Subcutaneous adipose tissue (tissue), 4 donors: Measurements from ENCODE around the gene RPAP3. TPM values are rescaled to one million over a fixed set of nuclear protein-coding genes. Genes with fewer than 3 reads are reported as not detected.

ENCODE experiments used
- CTCF ChIP-seq: fragments of 450-650 bp; IDR thresholded peaks from one replicate; pipeline ENCODE4 v1.5.1; 2016; ENCODE audit warnings: low read depth, mild to moderate bottlenecking, control low read depth, antibody characterized with exemption, moderate library complexity
- total RNA-seq, 4 donors: library from RNA; depleted of rRNA; stranded (reverse); fragments of >200 nt; gene quantifications; one replicate each; pipeline ENCODE4 v1.1.0, GENCODE V29; 2016

Gene RPAP3
- total RNA-seq, 4 donors from 2014 or later, result 10.0 to 24.1 (median 14.2) TPM

- TF ChIP-seq CTCF, result no peak
These were observed 35.5 kb upstream of the RPAP3 start for GRCh38 chr12:47741340-47741703.

- no peak for TF ChIP-seq CTCF
These were observed 34.9 kb upstream of the RPAP3 start for GRCh38 chr12:47740606-47741339.

- TF ChIP-seq CTCF, result no peak
These were observed 34.1 kb upstream of the RPAP3 start for GRCh38 chr12:47739979-47740378.

- TF ChIP-seq CTCF, result no peak
These were observed 33.5 kb upstream of the RPAP3 start for GRCh38 chr12:47739297-47739696.

GRCh38 chr12:47737936-47738594, 32.2 kb upstream of the RPAP3 start:
- TF ChIP-seq CTCF, result no peak

- TF ChIP-seq CTCF, result no peak
These were observed 31.2 kb upstream of the RPAP3 start for GRCh38 chr12:47736877-47737676.

GRCh38 chr12:47736216-47736615, 30.4 kb upstream of the RPAP3 start:
- TF ChIP-seq CTCF, result no peak
